GM12874 (cell line): ENCODE data around the gene MEGF8.

Source experiments
- CTCF ChIP-seq: IDR thresholded peaks from 2 replicates; pipeline ENCODE4 v1.5.1; 2011; ENCODE audit warnings: low read depth, mild to moderate bottlenecking, control low read depth, low read length, moderate library complexity; ENCODE audit not compliant: insufficient read depth

The MEGF8 gene

GRCh38 chr19:42323473-42323851 is 2.0 kb upstream of the MEGF8 start:
- no peak for TF ChIP-seq CTCF

GRCh38 chr19:42323852-42324654 is 1.4 kb upstream of the MEGF8 start:
- TF ChIP-seq CTCF, result peak; percentile 36

- no peak for TF ChIP-seq CTCF
These were observed 654 bp upstream of the MEGF8 start for GRCh38 chr19:42324655-42325307.

DNA sequence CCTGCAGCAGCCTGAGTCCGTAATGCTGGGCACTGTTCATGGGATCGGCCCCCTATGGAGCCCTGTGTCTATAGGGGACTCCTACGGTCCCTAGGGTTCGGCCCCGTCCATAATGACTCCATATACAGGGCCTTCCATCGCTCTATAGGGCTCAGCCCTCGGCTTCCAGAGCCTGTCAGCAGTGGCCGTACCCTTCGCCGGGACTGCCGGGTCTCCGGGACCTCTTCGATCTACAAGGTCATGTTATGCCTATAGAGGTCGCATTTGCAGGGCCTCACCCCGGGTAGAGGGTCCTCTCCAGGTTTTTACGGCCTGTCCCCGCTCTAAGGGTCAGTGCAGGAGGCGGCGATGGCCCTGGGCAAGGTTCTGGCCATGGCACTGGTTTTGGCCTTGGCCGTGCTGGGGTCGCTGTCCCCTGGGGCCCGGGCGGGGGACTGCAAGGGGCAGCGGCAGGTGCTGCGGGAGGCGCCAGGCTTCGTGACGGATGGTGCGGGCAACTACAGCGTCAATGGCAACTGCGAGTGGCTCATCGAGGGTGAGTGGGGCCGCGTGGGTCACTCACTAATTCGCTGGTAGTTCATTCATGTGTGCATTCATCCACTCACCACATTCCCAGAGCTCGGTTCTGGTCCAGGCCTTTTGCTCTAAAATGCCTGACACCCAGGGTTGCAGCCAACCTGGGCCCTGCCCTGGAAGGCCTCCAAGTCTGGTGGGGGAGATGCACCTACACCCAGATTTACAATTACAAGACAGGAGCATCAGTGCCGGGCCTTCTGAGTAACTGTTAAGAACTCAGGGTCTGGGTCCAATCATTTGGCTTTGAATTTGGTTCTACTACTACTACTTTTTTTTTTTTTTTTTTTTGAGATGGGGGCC is 699 bp downstream of the MEGF8 start:
- peak; percentile 26; the same call in 1 of the 2 replicates for TF ChIP-seq CTCF

DNA sequence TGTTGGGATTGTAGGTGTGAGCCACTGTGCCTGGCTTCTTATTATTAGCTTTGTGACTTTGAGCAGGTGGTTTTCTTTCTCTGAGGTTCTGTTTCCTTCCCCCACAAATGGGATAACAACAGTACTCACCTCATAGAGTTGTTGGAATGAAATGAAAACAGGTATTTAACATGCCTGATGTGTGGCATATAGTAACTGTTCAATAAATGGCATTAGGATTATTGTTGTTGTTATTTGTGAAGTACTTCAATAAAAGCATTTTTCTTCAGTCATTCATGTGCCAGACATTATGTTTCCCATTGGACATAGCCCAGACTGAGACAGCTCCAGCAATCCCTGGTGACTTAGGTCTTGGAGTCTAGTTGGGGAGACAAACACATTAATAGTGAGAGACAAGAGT is 1.5 kb downstream of the MEGF8 start:
- TF ChIP-seq CTCF, result no peak

- TF ChIP-seq CTCF, result no peak
These were observed 1.9 kb downstream of the MEGF8 start for GRCh38 chr19:42327381-42327780.

DNA sequence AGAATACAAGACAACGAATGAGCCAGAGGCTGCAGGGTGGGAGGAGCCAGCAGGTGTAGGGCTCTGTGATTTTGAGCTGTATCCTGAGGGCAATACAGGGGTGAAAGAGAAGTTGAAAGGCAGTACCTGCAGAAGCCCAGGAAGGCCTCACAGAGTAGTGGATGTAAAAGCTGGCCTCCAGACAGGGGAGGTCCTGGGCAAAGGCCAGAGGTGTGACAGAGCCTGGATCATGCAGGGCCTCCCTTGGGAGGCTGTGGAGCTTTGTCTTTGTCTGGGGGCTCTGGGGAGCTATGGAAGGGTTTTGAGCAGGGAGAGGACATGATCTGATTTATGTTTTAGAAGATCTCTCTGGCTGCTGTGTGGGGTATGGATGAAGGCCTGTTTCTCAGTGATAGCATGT is 2.7 kb downstream of the MEGF8 start:
- no peak for TF ChIP-seq CTCF
